Activated effector memory CD4-positive, alpha-beta T cell treated with Interleukin-2 at 50 U/mL for 16 hours (primary cell): ENCODE measurements around the gene TNFRSF19.
A peak's percentile ranks its signal among the peaks of the same experiment; 100 is the strongest.
"Not testable (repeated sequence)": the region's sequence is repeated elsewhere in the genome, so short reads cannot be mapped to it uniquely, and the experiment has no call there.

Experiments
- DNase-seq: peaks from one replicate; pipeline ENCODE4 v3.0.0-alpha.2; 2020

Gene TNFRSF19

DNA sequence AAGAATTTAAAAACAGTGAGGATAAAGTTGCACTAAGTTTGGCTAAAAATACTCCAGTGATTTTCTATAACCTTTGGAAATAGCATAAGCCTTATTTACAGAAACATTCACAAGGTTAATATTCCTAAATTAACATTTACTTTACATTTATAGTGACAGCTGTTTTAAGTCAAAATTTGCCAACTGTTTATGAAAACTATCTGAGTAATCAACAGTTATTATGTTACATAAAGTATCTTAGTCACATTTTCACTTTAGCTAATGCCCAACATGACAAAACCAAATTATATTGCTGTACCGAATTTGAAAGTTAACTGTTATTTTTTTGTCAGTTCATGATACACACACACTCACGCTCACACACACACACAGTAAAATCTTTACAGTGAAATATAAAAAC, 1.2 kb downstream of the TNFRSF19 start:
- no peak for DNase-seq

- DNase-seq: no peak
Measured at GRCh38 chr13:23572836-23573235, 2.6 kb downstream of the TNFRSF19 start.

DNA sequence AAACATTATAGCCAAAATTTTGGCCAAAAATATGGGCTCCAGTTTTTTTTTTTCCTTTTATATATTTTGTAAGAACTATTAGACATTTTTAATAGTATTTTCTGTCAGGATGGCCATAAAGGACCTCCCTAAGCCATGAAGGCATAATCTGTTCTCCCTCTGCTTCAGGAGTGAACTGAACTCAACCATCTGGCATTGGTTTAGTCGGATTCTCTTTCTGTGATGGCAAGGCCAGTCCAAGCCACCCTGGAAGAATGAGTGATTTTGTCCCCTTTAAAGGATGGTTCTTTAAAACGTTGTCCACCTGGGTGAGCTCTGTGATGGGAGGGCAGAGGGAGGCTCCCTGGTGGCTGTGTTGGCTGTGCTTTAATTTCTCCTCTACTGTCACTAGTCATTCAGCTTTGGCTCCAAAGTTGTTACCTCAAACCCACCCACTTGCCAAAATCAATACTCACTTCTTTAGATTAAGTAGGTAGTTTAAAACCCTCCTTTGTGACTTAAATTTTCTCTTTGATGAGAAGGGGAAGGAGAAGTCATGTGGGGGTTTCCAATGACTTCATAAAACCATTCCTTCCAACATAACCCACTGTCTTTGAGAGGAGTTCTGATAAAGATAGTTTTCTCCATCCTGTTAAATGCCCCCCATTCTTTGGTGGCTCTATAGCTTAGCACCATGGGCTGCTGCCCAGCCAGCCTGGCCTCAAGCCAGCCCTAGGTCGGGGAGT, 4.4 kb downstream of the TNFRSF19 start:
- no peak for DNase-seq

GRCh38 chr13:23575632-23576031, 5.4 kb downstream of the TNFRSF19 start:
- DNase-seq: no peak

DNA sequence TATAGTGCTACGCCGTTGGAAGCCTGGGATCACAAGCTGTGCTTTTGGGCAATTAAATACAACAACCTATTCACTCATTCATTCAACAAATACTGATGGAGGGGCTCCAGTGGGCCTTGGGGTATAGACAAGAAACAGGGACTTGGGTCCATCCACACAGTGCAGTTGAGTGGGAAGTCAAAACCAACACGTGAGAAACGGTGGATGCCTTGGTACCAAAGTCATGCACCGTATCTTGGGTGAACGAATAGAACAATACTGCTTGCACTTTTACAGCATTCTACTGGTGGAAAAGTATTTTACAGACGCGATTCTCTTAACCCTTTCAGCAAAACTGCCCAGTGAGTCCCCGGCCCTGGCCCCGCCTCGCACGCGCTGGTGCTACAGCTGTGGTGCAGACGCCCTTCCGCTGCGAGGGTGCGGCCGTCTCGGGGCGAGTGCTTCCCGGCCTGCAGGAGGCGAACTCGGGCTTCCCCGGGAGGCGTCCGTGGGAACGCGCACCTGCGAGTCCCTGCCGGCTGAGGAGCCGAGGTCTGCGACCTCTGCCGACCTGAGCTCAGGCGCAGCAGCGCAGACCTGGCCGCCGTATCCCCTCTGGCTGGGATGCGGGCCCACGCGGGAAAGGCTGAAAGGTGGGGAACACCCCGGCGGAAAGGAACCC, 8.3 kb downstream of the TNFRSF19 start:
- DNase-seq: peak; percentile 49

GRCh38 chr13:23579072-23579895, 9.1 kb downstream of the TNFRSF19 start:
- DNase-seq: peak; percentile 88

DNA sequence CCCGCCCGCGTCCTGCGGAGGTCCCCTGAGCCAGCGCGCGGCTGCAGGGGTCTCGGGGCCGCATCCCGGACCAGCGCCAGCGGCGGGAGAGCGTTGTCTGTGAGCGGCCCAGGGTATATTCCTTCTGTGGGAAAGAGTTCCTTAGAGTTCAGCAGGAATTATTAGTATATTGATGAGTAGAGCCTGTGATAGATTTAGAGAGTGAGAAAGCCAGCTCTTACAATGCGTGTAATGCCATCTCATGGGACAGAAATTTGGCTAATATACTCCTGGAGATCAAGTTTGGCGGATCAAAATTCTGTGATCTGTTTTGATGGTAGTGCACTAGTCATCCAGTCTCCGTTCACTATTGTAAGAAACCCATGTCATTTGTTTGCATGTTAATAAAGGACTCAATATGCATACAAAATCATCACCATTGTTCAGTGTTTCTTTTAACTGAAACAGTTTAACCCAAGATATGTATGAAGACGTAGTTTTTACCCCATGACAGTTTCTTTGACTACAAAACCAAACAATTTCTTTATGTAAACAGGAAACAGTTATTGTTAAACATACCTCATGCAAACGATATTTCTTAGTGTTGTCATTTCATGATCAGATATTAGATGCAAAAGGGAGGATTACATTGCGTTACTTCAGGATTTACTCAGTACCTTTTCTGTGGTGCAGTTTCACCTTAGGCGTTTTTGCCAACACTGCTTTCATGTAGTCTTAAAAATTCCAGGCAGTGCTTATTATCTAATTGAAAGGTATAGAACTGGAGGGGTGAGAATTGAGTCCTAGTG, 9.9 kb downstream of the TNFRSF19 start:
- DNase-seq: no peak

GRCh38 chr13:23580684-23581060, 10.5 kb downstream of the TNFRSF19 start:
- DNase-seq: no peak

GRCh38 chr13:23583491-23583890, 13.3 kb downstream of the TNFRSF19 start:
- DNase-seq: no peak

DNA sequence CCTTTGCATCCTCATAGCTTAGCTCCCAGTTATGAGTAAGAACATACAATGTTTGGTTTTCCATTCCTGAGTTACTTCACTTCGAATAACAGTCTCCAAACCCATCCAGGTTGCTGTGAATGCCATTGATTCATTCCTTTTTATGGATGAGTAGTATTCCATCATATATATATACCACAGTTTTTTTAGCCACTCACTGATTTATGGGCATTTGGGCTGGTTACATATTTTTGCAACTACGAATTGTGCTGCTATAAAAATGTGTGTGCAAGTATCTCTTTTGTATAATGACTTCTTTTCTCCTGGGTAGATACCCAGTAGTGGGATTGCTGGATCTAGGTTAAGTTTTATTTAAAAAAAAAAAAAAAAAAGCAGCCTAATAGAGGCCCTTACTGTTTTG, 14.1 kb downstream of the TNFRSF19 start:
- no peak for DNase-seq

DNA sequence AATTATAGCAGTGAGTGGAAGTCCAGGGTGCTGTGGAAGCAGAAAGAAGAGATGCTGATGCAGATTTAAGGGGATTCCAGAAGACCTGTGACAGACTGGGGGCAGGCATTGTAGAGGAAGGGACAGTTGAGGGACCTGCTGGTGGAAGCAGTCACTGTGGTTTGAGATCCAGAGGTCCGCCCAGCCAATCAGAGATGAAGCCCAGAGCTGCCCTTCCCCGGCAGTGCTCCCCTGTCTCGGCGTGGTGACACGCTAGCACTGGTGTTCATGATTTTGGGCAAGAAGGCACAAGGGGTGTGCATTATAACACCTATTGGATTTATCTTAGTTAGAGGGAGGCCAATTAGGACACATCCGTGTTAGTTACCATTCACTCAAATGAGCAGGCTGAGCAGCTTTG, 16.1 kb downstream of the TNFRSF19 start:
- no peak for DNase-seq

DNA sequence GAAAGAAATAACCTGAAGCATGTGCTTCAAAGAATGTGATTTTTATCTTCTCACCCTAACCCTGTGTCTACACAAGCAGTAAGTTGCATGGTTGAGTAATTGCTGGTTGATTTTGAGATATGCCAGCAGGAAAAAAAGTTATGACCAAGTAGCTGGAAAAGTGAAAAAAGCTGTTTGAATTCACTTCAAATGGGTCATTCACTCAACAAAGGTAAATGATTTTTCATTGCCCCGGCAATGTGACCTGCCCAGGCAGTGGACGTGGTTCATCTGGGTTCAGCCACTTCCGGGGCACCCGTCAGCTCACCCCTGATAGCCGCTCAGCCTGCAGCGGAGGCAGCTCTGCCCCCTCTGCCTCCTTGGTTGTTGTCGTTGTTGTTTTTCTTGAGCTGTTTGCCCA, 18.5 kb downstream of the TNFRSF19 start:
- no peak for DNase-seq

DNA sequence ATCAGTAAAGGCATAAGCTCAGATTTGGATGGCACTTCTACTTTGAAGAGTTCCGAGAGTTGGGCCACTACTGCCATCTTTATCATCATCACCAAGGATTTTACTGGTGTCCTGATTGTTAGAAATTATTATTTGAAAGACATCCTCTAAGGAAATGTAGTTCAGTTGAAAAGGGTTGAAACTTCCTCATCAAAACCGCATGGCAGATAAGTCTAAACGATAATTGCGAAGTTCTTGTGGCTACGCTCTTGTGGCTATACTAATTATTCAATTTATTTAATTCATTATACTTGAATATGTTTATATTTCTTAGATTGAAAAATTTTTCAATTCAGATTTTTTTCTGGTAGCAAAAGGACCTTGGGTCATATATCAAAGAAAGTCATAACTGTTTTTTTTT, 22.4 kb downstream of the TNFRSF19 start:
- DNase-seq: no peak

DNA sequence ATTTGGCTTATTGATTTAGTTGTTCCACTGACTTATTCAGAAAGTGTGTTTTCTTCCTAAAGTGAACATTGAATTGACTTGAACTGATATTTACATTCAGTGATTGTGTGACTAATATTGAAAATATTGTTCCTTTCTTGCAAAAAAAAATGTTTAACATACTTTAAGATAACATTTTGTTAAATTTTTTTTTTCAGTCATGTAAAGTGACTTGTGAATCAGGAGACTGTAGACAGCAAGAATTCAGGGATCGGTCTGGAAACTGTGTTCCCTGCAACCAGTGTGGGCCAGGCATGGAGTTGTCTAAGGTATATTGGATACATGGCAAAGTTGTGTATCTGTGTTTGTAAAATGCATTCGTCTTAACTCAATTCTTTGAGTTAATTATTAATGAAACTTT, 22.9 kb downstream of the TNFRSF19 start:
- DNase-seq: no peak

DNA sequence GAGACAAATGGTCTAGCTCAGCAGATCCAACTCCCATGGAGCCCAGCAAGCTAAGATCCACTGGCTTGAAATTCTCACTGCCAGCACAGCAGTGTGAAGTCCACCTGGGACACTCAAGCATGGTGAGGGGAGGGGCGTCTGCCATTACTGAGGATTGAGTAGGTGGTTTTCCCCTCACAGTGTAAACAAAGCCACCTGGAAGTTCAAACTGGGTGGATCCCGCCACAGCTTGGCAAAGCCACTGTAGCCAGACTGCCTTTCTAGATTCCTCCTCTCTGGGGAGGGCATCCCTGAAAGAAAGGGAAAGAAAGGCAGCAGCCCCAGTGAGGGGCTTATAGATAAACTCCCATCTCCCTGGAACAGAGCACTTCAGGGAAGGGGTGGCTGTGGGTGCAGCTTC, 24.1 kb downstream of the TNFRSF19 start:
- not testable (repeated sequence) for DNase-seq

- DNase-seq: no peak
Measured at GRCh38 chr13:23598369-23598768, 28.2 kb downstream of the TNFRSF19 start.

DNA sequence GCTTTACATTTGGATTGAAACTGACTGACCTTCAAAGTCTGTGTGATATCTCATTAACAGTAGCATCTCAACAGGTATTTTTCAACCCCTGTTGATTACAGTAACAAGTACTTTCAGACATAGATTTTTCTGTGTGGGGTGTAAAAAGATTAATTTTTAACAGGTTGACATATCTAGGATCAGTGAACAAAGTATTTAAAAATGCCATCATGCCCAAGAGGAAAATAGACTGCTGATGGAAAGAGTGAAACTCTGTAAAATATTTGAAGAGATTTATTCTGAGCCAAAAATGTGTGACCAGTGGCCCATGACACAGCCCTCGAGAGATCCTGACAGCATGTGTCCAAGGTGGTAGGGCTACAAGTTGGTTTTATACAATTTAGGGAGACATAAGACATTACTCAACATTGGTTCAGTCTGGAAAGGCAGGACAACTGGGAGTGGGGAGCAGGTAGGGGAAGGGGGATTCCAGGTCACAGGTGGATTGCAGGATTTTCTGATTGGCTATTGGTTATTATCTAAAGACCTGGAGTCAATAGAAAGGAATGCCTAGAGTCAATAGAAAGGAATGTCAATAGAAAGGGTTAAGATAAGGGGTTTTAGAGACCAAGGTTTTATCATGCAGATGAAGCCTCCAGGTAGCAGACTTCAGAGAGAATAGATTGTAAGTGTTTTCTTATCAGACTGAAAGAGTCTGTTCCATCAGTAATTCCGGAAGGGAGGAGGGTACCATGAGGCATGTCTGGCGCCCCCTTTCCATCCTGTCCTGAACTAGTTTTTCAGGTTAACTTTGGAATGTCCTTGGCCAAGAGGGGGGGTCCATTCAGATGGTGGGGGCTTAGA, 29.1 kb downstream of the TNFRSF19 start:
- DNase-seq: no peak

GRCh38 chr13:23600100-23600499, 29.9 kb downstream of the TNFRSF19 start:
- no peak for DNase-seq

DNA sequence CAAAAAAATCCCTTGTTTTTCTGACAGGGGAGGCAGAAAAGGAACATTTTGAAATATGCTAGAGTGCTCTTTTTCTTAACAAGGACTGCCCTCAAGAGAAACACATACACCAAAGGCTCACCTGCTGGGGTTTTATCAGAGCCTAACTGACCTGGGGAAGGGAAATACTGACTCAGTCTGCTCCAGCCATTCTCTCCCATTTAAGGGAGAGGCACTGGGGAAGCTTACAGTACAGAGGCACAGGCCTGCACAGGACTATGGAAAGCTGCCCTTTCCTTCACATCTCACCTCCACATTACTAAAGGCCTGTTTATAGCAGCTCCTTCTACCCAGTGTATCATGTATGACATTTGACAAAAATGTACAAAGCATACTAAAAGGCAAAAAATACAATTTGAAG, 30.3 kb downstream of the TNFRSF19 start:
- DNase-seq: no peak

DNA sequence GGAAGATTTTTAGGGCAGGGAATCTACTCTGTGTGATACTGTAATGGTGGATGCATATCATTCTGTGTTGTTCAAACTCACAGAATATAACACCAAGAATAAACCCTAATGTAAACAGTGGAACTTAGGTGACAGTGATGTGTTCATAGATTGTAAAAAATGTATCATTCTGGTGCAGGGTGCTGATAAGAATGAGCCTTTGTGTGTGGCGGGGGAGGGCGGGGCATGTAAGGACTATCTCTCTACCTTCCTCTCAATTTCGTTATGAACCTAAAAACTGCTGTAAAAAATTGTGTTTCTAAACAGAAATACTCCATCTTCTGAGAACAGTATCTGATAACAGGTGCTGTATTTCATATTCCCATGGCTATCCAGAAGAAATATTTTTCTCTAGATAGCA, 35.6 kb downstream of the TNFRSF19 start:
- DNase-seq: no peak

DNA sequence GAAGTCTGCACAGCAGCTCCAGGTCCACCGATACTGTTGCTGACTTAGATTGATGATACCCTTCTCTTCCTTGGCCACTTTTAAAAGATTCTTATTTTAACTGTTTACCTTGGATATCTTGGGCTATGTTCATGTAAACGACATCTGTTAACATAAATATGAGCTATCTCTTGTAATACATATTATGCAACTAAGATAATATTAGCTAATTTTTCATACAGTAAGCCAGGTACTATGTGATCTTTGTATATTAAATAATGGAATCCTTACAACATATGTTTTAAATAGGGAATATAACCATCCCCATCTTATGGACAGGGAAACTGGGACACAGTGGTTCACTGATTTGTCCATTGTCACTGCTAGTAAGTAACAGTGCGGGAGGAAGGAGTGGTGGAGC, 37.9 kb downstream of the TNFRSF19 start:
- no peak for DNase-seq
